HG02759 (cell line): ENCODE data around the gene RNF125.
"Not testable (repeated sequence)": the region's sequence is repeated elsewhere in the genome, so short reads cannot be mapped to it uniquely, and the experiment has no call there.

Experiments used
- ATAC-seq: cut with Tn5 transposase; IDR thresholded peaks from one replicate; pipeline ENCODE4 v1.9.1; 2021; ENCODE audit warnings: mild to moderate bottlenecking, moderate library complexity; ENCODE audit not compliant: unreplicated experiment

The RNF125 gene

GRCh38 chr18:32018331-32019250 is at the start of gene RNF125:
Gene RNF125, plus strand, starts transcription at chr18:32018825. Its CDS starts 39 bp downstream, at chr18:32018864.
- ATAC-seq: peak; percentile 88

DNA sequence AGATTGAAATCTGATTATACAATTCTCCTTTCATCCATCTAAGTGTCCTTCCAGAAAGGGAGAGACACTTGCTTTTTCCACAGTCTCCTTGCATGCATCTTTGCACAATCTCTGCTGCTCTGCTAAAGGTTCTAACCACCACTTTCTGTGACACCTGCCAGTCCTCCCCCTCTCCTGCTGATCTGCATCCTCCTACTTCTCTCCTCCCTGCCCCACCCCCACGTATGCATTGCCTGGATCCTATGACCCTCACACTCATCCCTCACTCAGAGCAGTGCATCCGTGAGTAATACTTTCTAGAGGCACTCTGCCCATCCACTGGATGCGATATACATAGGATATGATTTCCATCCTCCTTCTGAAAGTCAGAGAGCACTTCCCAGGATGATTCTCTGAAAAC is 48.0 kb upstream of the RNF125 start:
- no peak for ATAC-seq

GRCh38 chr18:31973929-31974546 is 44.6 kb upstream of the RNF125 start:
- ATAC-seq: no peak

GRCh38 chr18:31976242-31976641 is 42.4 kb upstream of the RNF125 start:
- no peak for ATAC-seq

- ATAC-seq: no peak
These were observed 41.3 kb upstream of the RNF125 start for GRCh38 chr18:31977270-31977872.

- no peak for ATAC-seq
These were observed 40.0 kb upstream of the RNF125 start for GRCh38 chr18:31978616-31979015.

GRCh38 chr18:31979714-31980113 is 38.9 kb upstream of the RNF125 start:
- no peak for ATAC-seq

DNA sequence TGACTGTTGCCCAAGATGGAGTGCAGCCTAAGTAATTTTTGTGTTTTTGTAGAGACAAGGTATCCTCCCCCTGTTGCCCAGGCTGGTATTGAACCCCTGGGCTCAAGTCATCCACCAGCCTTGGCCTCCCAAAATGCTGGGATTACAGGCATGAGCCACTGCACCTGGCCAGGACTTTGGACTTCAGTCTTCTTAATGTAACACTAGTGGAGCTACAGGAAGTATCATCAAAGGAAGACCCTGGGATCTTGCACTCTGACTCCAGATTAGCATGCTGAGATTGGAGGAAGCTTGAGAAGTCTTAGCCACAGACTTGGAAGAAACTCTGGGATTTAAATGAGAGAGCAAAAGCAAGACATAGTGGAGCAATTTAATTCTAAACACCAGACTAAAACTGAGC is 37.8 kb upstream of the RNF125 start:
- no peak for ATAC-seq

DNA sequence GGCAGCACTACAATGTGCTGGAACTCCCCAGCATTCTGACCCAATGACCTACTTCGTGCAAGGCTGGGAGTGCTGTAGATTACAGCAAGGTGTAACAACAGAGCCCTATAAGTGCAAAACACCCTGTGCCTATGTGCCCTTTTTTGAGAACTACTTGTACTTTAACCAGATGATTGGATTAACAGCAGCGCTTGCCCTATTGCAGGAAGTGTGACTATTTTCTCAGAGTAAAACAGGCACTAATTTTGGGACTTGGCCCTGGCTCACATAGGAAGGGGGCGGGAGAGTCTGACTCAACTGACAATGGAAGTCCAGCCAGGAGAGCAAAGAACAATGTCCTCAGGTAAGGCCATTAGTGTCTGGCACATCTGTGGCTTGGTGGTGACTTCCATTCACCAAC is 35.6 kb upstream of the RNF125 start:
- ATAC-seq: no peak

DNA sequence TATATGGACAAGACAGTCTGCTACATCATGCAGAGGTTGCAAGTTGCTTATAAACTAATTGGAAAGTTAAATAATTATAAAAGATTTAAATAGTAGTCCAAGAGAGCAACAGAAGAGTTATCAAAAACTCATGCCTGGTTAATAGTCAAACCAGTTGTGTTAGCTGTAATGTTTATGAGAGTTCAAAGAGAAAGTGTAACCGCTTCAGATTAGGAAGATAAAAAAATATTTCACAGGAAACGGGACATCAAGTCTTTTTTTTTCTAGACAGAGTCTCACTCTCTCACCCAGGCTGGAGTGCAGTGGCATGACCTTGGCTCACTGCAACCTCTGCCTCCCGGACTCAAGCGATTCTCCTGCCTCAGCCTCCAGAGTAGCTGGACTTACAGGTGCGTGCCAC is 34.6 kb upstream of the RNF125 start:
- ATAC-seq: no peak

GRCh38 chr18:31990823-31991222 is 27.8 kb upstream of the RNF125 start:
- peak; percentile 100 for ATAC-seq

DNA sequence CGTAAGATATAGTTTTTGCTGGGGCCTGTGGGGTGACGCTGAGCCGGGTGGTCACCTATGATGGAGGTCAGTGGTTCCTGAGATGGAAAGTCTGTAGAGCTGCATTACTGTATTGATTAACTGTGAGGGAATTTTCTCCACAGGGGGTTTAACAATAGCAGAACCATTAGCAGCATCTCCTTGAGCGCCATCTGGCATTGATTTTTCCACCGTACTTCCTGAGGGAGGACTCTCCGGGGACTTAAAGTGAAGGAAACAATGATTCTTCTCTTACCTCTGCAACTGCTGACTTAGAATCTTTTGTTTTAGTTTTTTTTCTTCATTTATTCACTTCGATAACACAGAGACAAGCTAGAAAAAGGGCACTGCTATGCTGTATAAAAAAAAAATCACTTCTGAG is 22.6 kb upstream of the RNF125 start:
- no peak for ATAC-seq

- no peak for ATAC-seq
These were observed 19.7 kb upstream of the RNF125 start for GRCh38 chr18:31998880-31999412.

- not testable (repeated sequence) for ATAC-seq
These were observed 17.5 kb upstream of the RNF125 start for GRCh38 chr18:32001141-32001540.

DNA sequence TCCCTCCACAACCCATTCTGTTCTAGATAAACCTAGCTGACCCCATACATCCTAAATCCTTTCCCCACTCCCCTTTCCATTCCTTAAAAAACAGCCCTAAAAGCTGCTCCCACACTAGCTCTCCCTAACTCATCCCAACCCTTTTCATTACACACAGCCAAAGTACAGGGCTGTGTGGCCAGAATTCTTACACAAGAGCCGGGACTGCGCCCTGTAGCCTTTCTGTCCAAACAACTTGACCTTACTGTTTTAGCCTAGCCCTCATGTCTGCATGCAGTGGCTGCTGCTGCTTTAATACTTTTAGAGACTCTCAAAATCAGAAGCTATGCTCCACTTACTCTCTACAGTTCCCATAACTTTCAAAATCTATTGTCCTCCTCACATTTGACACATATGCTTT is 14.8 kb upstream of the RNF125 start:
- ATAC-seq: not testable (repeated sequence)

DNA sequence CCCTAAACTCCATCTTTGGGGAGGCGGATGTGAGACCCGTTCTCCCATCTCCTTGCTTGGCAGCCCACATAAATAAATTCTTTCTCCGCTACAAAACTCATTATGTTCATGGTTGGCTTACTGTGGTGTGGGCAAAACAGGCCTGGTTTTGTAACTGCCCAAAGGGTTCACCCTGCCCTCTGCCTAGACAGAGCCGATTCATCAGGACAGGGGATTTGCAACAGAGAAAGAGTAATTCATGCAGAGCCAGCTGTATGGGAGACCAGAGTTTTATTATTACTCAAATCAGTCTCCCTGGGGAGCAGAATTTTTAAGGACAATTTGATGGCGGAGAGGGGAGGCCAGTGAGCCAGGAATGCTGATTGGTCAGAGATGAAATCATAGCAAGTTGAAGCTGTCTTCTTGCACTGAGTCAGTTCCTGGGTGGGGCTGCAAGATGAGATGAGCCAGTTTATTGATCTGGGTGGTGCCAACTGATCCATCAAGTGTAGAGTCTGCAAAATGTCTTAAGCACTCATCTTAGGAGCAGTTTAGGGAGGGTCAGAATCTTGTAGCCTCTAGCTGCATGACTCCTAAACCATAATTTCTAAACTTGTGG is 8.4 kb upstream of the RNF125 start:
- ATAC-seq: no peak

GRCh38 chr18:32011193-32011592 is 7.4 kb upstream of the RNF125 start:
- ATAC-seq: no peak

DNA sequence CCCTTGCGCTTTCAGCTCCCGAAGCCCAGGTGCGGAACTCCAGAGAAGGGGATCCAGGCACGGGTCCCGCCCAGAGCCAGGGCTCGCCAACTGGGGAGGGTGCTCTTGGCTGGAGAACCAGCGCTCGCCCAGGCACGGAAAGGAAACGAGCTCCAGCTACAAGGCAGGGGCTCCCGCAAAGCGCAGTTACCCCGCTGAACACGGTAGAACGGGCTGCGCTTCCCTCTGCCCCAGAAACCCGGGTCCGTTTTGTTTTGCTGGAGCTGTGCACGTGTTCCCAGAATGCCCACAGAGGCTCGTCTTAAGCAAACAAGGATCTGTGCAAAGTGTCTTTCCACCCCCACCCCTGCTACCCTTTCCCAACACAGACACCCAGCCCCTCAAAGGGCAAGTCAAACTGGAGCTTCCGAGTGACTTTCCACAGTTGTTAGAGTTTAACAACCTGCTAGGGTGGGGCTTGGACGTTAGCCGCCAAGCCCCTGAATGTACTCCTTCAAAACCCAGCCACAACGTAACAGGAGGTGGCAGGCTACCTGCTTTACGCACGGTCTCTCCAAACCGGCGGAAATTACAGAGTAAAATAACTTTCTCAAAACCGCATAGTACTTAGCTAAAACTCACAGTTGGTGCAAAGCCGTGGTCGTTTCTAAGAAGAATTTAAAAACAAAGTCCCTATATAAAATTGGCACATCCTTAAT is 775 bp downstream of the RNF125 start:
- no peak for ATAC-seq

GRCh38 chr18:32019949-32020625 is 1.5 kb downstream of the RNF125 start:
- not testable (repeated sequence) for ATAC-seq
